HG03064 (cell line): Measurements from ENCODE around the gene PAK6.

ENCODE experiments used
- ATAC-seq: cut with Tn5 transposase; IDR thresholded peaks from one replicate; pipeline ENCODE4 v1.9.1; 2021; ENCODE audit warnings: low read depth; ENCODE audit not compliant: unreplicated experiment

The PAK6 gene

GRCh38 chr15:40306371-40306770 is 67.5 kb downstream of the PAK6 start:
- ATAC-seq: no peak

GRCh38 chr15:40306908-40307307 is 68.0 kb downstream of the PAK6 start:
- ATAC-seq: no peak

GRCh38 chr15:40307421-40308211 is 68.8 kb downstream of the PAK6 start, which contains the start of gene PLCB2:
Gene PLCB2, minus strand, starts transcription at chr15:40307935. Its CDS starts 263 bp downstream, at chr15:40307672.
- ATAC-seq: peak; percentile 65

- no peak for ATAC-seq
Measured at GRCh38 chr15:40309344-40309862, 70.5 kb downstream of the PAK6 start.

- no peak for ATAC-seq
Measured at GRCh38 chr15:40310001-40310959, 71.4 kb downstream of the PAK6 start.

- ATAC-seq: no peak
Measured at GRCh38 chr15:40310993-40311392, 72.1 kb downstream of the PAK6 start.

- ATAC-seq: no peak
Measured at GRCh38 chr15:40312370-40313158, 73.7 kb downstream of the PAK6 start.

GRCh38 chr15:40313531-40314398 is 74.9 kb downstream of the PAK6 start:
- ATAC-seq: no peak

- ATAC-seq: no peak
Measured at GRCh38 chr15:40314723-40315276, 75.9 kb downstream of the PAK6 start.

GRCh38 chr15:40316931-40317330 is 78.1 kb downstream of the PAK6 start:
- ATAC-seq: no peak

GRCh38 chr15:40317580-40317979 is 78.7 kb downstream of the PAK6 start:
- no peak for ATAC-seq

GRCh38 chr15:40320409-40320808 is 81.5 kb downstream of the PAK6 start:
- no peak for ATAC-seq

GRCh38 chr15:40320931-40321371 is 82.1 kb downstream of the PAK6 start:
- ATAC-seq: no peak

GRCh38 chr15:40322531-40323238 is 83.8 kb downstream of the PAK6 start:
- ATAC-seq: no peak

- peak; percentile 84 for ATAC-seq
Measured at GRCh38 chr15:40323239-40323952, 84.5 kb downstream of the PAK6 start, which contains the start of gene INAFM2. Gene INAFM2, plus strand, starts transcription at chr15:40323692. Its CDS starts 364 bp downstream, at chr15:40324056.

- ATAC-seq: peak; percentile 8
Measured at GRCh38 chr15:40323953-40324937, 85.4 kb downstream of the PAK6 start.
